Smooth muscle cell (in vitro differentiated cells): Measurements from ENCODE around the gene SPAST. TPM values are rescaled to one million over a fixed set of nuclear protein-coding genes. Genes with fewer than 3 reads are reported as not detected.

Experiments used
- DNase-seq: peaks from one replicate; lab custom pipeline; 2025; ENCODE audit not compliant: unreplicated experiment; lab: John Stamatoyannopoulos, UW
- H2AFZ ChIP-seq: fragments of 200-600 bp; sonication (generic); 2 replicates; pipeline ENCODE4 v1.6.0; 2016; ENCODE audit warnings: antibody characterized with exemption, low read depth, mild to moderate bottlenecking
- H3F3A ChIP-seq: fragments of 200-600 bp; sonication (generic); 2 replicates; pipeline ENCODE4 v1.6.0; 2017; ENCODE audit warnings: antibody characterized with exemption, low read depth
- H3K27ac ChIP-seq: fragments of 200-600 bp; sonication (generic); 2 replicates; pipeline ENCODE4 v1.5.1; 2016; ENCODE audit warnings: low read depth, mild to moderate bottlenecking
- H3K27me3 ChIP-seq: fragments of 200-600 bp; sonication (generic); 2 replicates; pipeline ENCODE4 v1.6.1; 2016; ENCODE audit warnings: low read depth, mild to moderate bottlenecking
- H3K36me3 ChIP-seq: fragments of 200-600 bp; sonication (generic); 2 replicates; pipeline ENCODE4 v1.5.1; 2016; ENCODE audit warnings: low read depth
- H3K4me1 ChIP-seq: fragments of 200-600 bp; sonication (generic); 2 replicates; pipeline ENCODE4 v1.5.1; 2016; ENCODE audit warnings: low read depth
- H3K4me2 ChIP-seq: fragments of 200-600 bp; sonication (generic); 2 replicates; pipeline ENCODE4 v1.6.0; 2016; ENCODE audit warnings: mild to moderate bottlenecking
- H3K4me3 ChIP-seq: fragments of 200-600 bp; sonication (generic); 2 replicates; pipeline ENCODE4 v1.5.1; 2016; ENCODE audit warnings: mild to moderate bottlenecking
- H3K79me2 ChIP-seq: fragments of 200-600 bp; sonication (generic); 2 replicates; pipeline ENCODE4 v1.6.0; 2016; ENCODE audit warnings: low read depth, mild to moderate bottlenecking
- H3K9ac ChIP-seq: fragments of 200-600 bp; sonication (generic); 2 replicates; pipeline ENCODE4 v1.6.0; 2016; ENCODE audit warnings: low read depth
- H3K9me3 ChIP-seq: fragments of 200-600 bp; sonication (generic); replicated peaks from 2 replicates; pipeline ENCODE4 v1.5.1; 2016; ENCODE audit warnings: low read depth
- H4K20me1 ChIP-seq: fragments of 200-600 bp; sonication (generic); 2 replicates; pipeline ENCODE4 v1.6.0; 2016; ENCODE audit warnings: low read depth
- WGBS: methylation state at CpG from one replicate; pipeline ENCODE4 v1.1.7; 2016; ENCODE audit warnings: low lambda C conversion rate; 5-methylcytosine and 5-hydroxymethylcytosine counted together
- polyA plus RNA-seq: library from polyadenylated mRNA; unstranded; fragments of >200 nt; fragmentation: Nextera tagmentation; extraction: Ambion mirVana; gene quantifications from 2 replicates; pipeline ENCODE4 v1.2.1, GENCODE V29; 2016
- total RNA-seq: library from RNA; depleted of rRNA; stranded (reverse); fragments of >200 nt; gene quantifications from 2 replicates; pipeline ENCODE4 v1.2.3, GENCODE V29; 2014
- TF ChIP-seq, protein P1 (sequence below): fragments of 200-600 bp; sonication (generic); IDR thresholded peaks from 2 replicates; pipeline ENCODE4 v1.5.1; 2017; ENCODE audit warnings: borderline replicate concordance, mild to moderate bottlenecking, antibody characterized with exemption; ENCODE audit not compliant: insufficient read depth, poor library complexity, severe bottlenecking

Gene SPAST
- total and polyA plus RNA-seq, 2 experiments from 2014 or later: 6.2 to 24.4 TPM

DNA sequence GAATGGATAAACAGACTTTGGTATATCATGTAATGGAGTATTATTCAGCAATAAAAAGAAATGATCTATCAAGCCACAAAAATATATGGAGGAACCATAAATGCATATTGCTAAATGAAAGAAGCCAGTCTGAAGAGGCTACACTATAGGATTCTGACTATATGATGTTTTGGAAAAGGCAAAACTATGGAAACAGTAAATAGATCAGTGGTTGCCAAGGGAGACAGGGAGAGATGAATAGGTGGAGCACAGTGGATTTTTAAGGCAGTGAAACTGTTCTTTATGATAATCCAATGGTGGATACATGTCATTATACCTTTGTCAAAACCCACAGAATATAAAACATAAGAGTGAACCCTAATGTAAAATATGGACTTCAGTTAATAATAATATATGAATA is 61.3 kb downstream of the SPAST start:
- Histone ChIP-seq H4K20me1 (no peaks in the 10 kb centered on the region), H3K9me3 (no peaks in the 10 kb centered on the region), H3K79me2 (no peaks in the 10 kb centered on the region), H3K27ac (no peak overlapping the region), H3F3A (no peaks in the 10 kb centered on the region), H3K4me3 (no peak overlapping the region), H3K36me3 (no peaks in the 10 kb centered on the region), H3K27me3 (no peaks in the 10 kb centered on the region), H2AFZ (no peak overlapping the region), H3K4me2 (no peak overlapping the region), H3K4me1 (no peaks in the 10 kb centered on the region), H3K9ac (no peak overlapping the region)
- DNase-seq: no peak
- TF ChIP-seq, protein P1, sequence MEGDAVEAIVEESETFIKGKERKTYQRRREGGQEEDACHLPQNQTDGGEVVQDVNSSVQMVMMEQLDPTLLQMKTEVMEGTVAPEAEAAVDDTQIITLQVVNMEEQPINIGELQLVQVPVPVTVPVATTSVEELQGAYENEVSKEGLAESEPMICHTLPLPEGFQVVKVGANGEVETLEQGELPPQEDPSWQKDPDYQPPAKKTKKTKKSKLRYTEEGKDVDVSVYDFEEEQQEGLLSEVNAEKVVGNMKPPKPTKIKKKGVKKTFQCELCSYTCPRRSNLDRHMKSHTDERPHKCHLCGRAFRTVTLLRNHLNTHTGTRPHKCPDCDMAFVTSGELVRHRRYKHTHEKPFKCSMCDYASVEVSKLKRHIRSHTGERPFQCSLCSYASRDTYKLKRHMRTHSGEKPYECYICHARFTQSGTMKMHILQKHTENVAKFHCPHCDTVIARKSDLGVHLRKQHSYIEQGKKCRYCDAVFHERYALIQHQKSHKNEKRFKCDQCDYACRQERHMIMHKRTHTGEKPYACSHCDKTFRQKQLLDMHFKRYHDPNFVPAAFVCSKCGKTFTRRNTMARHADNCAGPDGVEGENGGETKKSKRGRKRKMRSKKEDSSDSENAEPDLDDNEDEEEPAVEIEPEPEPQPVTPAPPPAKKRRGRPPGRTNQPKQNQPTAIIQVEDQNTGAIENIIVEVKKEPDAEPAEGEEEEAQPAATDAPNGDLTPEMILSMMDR: no peak

DNA sequence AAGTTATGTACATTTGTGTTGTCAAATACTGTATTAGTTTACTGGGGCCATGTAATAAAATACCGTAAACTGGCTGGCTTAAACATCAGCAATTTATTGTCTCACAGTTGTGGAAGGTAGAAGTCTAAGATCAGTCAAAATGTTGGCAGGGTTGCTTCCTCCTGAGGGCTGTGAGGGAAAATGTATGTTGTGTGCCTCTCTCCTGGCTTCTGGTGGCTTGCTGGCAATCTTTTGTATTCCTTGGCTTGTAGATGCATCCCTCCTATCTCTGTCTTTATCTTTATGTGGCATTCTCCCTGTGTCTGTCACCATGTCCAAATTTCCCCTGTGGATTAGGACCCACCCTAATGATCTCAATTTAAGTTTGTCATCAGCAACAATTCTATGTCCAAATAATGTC is 65.3 kb downstream of the SPAST start:
- Histone ChIP-seq H3K27ac (no peak overlapping the region), H3F3A (no peaks in the 10 kb centered on the region), H3K4me3 (no peak overlapping the region), H3K9ac (no peak overlapping the region), H3K4me1 (no peaks in the 10 kb centered on the region), H3K79me2 (no peaks in the 10 kb centered on the region), H2AFZ (no peak overlapping the region), H3K27me3 (no peaks in the 10 kb centered on the region), H4K20me1 (no peaks in the 10 kb centered on the region), H3K4me2 (no peak overlapping the region), H3K9me3 (no peaks in the 10 kb centered on the region), H3K36me3 (no peaks in the 10 kb centered on the region)
- TF ChIP-seq, protein P1: no peak
- no peak for DNase-seq
- 97% methylated on average over 1 of the region's 1 CpG for WGBS

DNA sequence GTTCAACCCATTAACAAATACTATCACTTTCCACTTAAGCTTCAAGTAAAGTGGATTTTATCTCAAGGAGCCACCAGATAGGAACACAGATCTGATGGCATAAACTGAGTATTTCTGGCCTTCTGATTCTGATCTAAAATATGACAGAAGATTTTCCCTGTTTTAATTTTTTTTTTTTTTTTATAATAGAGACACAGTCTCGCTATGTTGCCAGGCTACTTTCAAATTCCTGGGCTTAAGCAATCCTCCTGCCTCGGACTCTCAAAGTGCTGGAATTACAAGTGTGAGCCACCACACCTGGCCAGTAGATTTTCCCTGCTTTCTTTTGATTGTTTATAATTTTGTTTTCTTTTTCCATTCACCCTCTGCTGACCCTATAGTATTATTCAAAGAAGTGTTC is 65.7 kb downstream of the SPAST start:
- H3K27me3 ChIP-seq: no peaks in the 10 kb centered on the region
- H2AFZ ChIP-seq: no peak overlapping the region
- no peak overlapping the region for H3K9ac ChIP-seq
- 94% methylated on average over 2 of the region's 2 CpGs for WGBS
- H3K4me1 ChIP-seq: no peaks in the 10 kb centered on the region
- H3K36me3 ChIP-seq: no peaks in the 10 kb centered on the region
- DNase-seq: no peak
- H3K79me2 ChIP-seq: no peaks in the 10 kb centered on the region
- H3K4me3 ChIP-seq: no peak overlapping the region
- no peak overlapping the region for H3K4me2 ChIP-seq
- H3F3A ChIP-seq: no peaks in the 10 kb centered on the region
- H4K20me1 ChIP-seq: no peaks in the 10 kb centered on the region
- H3K9me3 ChIP-seq: no peaks in the 10 kb centered on the region
- TF ChIP-seq, protein P1: no peak
- H3K27ac ChIP-seq: no peak overlapping the region

DNA sequence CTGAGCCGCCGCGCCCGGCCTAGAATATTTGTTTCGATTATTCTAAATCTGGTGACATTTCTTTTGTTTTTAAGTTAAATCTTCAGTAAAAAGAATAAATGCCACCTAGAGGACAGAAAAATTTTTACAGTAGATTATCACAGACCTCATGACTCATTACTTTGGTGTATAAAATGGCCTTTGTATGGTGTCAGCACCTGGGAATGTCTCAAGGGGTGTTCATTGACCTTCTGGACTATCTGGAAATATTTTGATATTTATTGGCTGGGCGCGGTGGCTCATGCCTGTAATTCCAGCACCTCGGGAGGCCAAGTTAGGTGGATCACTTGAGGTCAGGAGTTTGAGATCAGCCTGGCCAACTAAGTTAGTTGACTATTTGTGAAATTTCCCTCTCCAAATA is 72.1 kb downstream of the SPAST start:
- Histone ChIP-seq H3K27me3 (no peaks in the 10 kb centered on the region), H3K36me3 (no peaks in the 10 kb centered on the region), H3K4me2 (peak overlapping the region; percentile 3), H3K79me2 (no peaks in the 10 kb centered on the region), H3K27ac (peak overlapping the region; percentile 61), H2AFZ (no peak overlapping the region), H3K9ac (no peak overlapping the region), H3F3A (no peaks in the 10 kb centered on the region), H3K4me1 (no peaks in the 10 kb centered on the region), H3K9me3 (no peaks in the 10 kb centered on the region), H4K20me1 (no peaks in the 10 kb centered on the region), H3K4me3 (no peak overlapping the region)
- TF ChIP-seq, protein P1: peak; percentile 47
- no peak for DNase-seq
- 87% methylated on average over 8 of the region's 8 CpGs for WGBS
